Calu3 (cell line): Measurements from ENCODE around the gene FARP1. TPM values are rescaled to one million over a fixed set of nuclear protein-coding genes. Genes with fewer than 3 reads are reported as not detected.

ENCODE experiments used
- BruUV-seq: library from RNA; stranded (reverse); fragments of 400-500 nt; replicated peaks from 2 replicates; lab custom pipeline; 2021; lab: Mats Ljungman, UMichigan
- CTCF ChIA-PET: fragments of 300-600 bp; sonication (Branson Sonifier 250); formaldehyde crosslinking; loops from one replicate; lab custom pipeline; 2022; ENCODE audit warnings: antibody characterized with exemption; lab: Charles Lee
- DNase-seq: peaks from one replicate; pipeline ENCODE4 v3.0.0; 2022
- H3K27ac Mint-ChIP-seq: one replicate; pipeline ENCODE4 v1.8.0; 2022; ENCODE audit warnings: mixed read lengths; ENCODE audit not compliant: unreplicated experiment
- H3K27me3 Mint-ChIP-seq: one replicate; pipeline ENCODE4 v1.8.0; 2022; ENCODE audit warnings: mixed read lengths; ENCODE audit not compliant: unreplicated experiment
- H3K36me3 Mint-ChIP-seq: one replicate; pipeline ENCODE4 v1.8.0; 2022; ENCODE audit warnings: mild to moderate bottlenecking, moderate library complexity, mixed read lengths; ENCODE audit not compliant: insufficient read depth, unreplicated experiment
- H3K4me1 Mint-ChIP-seq: one replicate; pipeline ENCODE4 v1.8.0; 2022; ENCODE audit warnings: mild to moderate bottlenecking, low read depth, mixed read lengths; ENCODE audit not compliant: unreplicated experiment
- H3K4me3 Mint-ChIP-seq: one replicate; pipeline ENCODE4 v1.8.0; 2022; ENCODE audit warnings: mild to moderate bottlenecking, low read depth, moderate library complexity, mixed read lengths; ENCODE audit not compliant: unreplicated experiment
- H3K9me3 Mint-ChIP-seq: one replicate; pipeline ENCODE4 v1.8.0; 2022; ENCODE audit warnings: low read depth, mixed read lengths; ENCODE audit not compliant: unreplicated experiment
- CTCF ChIP-seq: fragments of 200-600 bp; IDR thresholded peaks from one replicate; pipeline ENCODE4 v1.8.0; 2022; ENCODE audit warnings: antibody characterized with exemption; ENCODE audit not compliant: unreplicated experiment
- intact Hi-C: fragments of 100-400 bp; cut with micrococcal nuclease; formaldehyde crosslinking; loops from one replicate; pipeline ENCODE4 v1.10.0; 2022; ENCODE audit not compliant: unreplicated experiment
- total RNA-seq: library from RNA; stranded (reverse); gene quantifications from 2 replicates; pipeline ENCODE4 v1.2.3, GENCODE V29; 2022

The FARP1 gene
- total RNA-seq, 1 experiment from 2014 or later, result 47.0 TPM

DNA sequence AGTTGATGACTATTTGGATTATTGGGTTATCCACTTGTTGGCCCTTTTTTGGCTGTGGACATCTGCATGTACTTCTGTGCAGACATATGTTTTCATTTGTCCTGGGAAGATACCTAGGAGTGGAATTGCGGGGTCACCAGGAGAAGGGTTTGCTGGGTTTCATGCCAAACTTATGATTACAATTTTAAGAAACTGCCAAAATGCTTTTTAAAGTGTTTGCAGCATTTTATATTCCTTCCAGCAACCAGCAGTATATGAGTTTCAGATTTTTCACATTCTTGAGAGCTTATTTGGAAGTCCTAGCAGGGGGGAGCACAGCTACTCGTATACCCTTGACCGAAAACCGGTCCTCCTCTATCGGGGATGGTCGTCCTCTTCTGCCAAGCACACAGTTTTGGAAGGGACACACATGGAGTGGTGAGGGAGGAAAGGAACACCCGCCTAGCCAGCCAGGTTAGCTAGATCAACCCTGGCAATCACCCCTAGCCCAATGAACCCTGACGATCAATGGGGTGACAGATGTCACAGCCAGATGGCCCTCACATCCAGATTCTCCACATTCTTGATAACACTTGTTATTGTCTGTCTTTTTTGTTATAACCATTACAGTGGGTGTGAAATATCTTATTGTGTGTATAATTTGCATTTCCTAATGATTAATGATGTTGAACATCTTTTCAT lies 60.9 kb downstream of the FARP1 start:
- H3K4me1 Mint-ChIP-seq, result peaks cover 17% of the 10 kb centered on the region

GRCh38 chr13:98204546-98204945 lies 61.7 kb downstream of the FARP1 start:
- no TSS peak for BruUV-seq

More for the DNA sequence above, 60.9 kb downstream of the FARP1 start:
- intact Hi-C loops, result no loop called here
- CTCF ChIA-PET, result no interaction called here
- TF ChIP-seq CTCF, result no peak
- Mint-ChIP-seq H3K4me3 (no peak overlapping the region), H3K27me3 (no peaks in the 10 kb centered on the region), H3K9me3 (peaks cover 5% of the 10 kb centered on the region), H3K27ac (no peak overlapping the region), H3K36me3 (no peaks in the 10 kb centered on the region)
- no peak for DNase-seq
- BruUV-seq, result no TSS peak

DNA sequence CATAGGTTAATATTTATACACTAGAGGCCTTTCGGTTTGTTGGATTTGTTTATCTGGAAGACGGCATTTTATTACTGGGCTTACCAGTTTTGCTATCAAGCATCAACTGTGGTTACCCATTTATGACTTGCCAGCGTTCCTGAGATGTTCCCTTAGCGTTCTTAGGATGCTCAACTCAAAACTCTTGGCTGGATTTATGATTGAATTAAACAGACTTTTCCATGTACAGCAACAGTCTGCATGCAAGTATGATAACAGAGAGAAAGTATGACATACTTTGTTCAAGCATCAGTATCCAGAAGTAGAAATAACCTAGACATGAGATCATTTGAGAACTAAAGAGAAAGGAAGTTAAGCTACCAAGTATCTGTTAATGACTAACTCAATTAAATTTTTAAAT lies 64.1 kb downstream of the FARP1 start:
- Mint-ChIP-seq H3K27me3 (no peaks in the 10 kb centered on the region), H3K27ac (peak overlapping the region; percentile 53), H3K9me3 (peaks cover 5% of the 10 kb centered on the region), H3K4me1 (peaks cover 17% of the 10 kb centered on the region), H3K36me3 (no peaks in the 10 kb centered on the region), H3K4me3 (peak overlapping the region; percentile 25)
- intact Hi-C loops, result no loop called here
- DNase-seq, result no peak
- TF ChIP-seq CTCF, result no peak
- no TSS peak for BruUV-seq
- CTCF ChIA-PET, result no interaction called here

More at GRCh38 chr13:98204546-98204945, 61.7 kb downstream of the FARP1 start:
- no peak for DNase-seq
- intact Hi-C loops, result no loop called here
- Mint-ChIP-seq H3K27ac (no peak overlapping the region), H3K4me1 (peaks cover 17% of the 10 kb centered on the region), H3K9me3 (peaks cover 5% of the 10 kb centered on the region), H3K27me3 (no peaks in the 10 kb centered on the region), H3K4me3 (no peak overlapping the region), H3K36me3 (no peaks in the 10 kb centered on the region)
- CTCF ChIA-PET, result interaction anchor here (0.6 kb wide), 1 partner anchor 59 kb away, joined by 6 read pairs; no protein-coding TSS in a partner anchor
- TF ChIP-seq CTCF, result no peak

DNA sequence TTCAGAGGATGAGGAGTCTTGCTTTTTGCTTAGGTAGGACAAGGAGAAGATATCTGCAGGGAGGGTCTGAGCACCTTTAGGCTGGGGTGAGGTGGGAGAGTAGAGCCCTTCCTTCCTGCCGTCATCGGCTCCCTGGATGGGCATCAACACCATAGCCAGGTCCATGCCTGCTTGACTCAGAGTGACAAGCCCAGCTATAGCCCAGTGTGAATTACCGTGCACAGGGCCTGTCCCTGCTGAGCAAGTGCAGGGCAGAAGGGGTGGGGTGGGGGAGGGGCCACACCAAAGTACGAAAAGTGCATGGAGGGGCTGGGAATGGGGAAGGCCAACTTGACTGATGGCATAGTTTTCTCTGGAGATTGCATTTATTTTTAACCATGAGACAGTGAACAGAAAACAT lies 64.5 kb downstream of the FARP1 start:
- Mint-ChIP-seq H3K36me3 (peaks cover 3% of the 10 kb centered on the region), H3K9me3 (peaks cover 5% of the 10 kb centered on the region), H3K27ac (peak overlapping the region; percentile 53), H3K27me3 (no peaks in the 10 kb centered on the region), H3K4me1 (peaks cover 17% of the 10 kb centered on the region), H3K4me3 (peak overlapping the region; percentile 25)
- TF ChIP-seq CTCF, result no peak
- intact Hi-C loops, result no loop called here
- peak; percentile 7 for DNase-seq
- CTCF ChIA-PET, result interaction anchor here (0.7 kb wide), 1 partner anchor 48 kb away, joined by 7 read pairs; no protein-coding TSS in a partner anchor
- BruUV-seq, result no TSS peak
